Activated T-cell treated with anti-CD3 and anti-CD28 coated beads, Interleukin-2, amount 50 U/mL, for 4 hours (primary cell): Measurements from ENCODE around the gene PFDN4. TPM values are rescaled to one million over a fixed set of nuclear protein-coding genes. Genes with fewer than 3 reads are reported as not detected.

ENCODE experiments used
- ATAC-seq, 2 donors: fragments of 200-7000 bp; cut with Tn5 transposase; one replicate each; pipeline ENCODE4 v1.10.0; 2021
- DNase-seq: peaks from one replicate; pipeline ENCODE4 v3.0.0-alpha.2; 2020
- H3K27me3 Mint-ChIP-seq: one replicate; pipeline ENCODE4 v1.8.0; 2021; ENCODE audit warnings: low read depth, mixed read lengths
- H3K36me3 Mint-ChIP-seq: one replicate; pipeline ENCODE4 v1.8.0; 2022; ENCODE audit warnings: mixed read lengths; ENCODE audit not compliant: insufficient read depth
- H3K4me1 Mint-ChIP-seq: one replicate; pipeline ENCODE4 v1.8.0; 2021; ENCODE audit warnings: low read depth, mixed read lengths
- H3K4me3 Mint-ChIP-seq: one replicate; pipeline ENCODE4 v1.8.0; 2021; ENCODE audit warnings: mild to moderate bottlenecking, moderate library complexity, mixed read lengths
- H3K9me3 Mint-ChIP-seq: one replicate; pipeline ENCODE4 v1.8.0; 2021; ENCODE audit warnings: mixed read lengths
- total RNA-seq, 3 donors: library from RNA; stranded (reverse); gene quantifications; one replicate each; pipeline ENCODE4 v1.2.1, GENCODE V29; 2021

The PFDN4 gene, protein sequence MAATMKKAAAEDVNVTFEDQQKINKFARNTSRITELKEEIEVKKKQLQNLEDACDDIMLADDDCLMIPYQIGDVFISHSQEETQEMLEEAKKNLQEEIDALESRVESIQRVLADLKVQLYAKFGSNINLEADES
- 10 to 100 TPM; 69.5 to 79.9 (median 78.9) TPM for total RNA-seq

DNA sequence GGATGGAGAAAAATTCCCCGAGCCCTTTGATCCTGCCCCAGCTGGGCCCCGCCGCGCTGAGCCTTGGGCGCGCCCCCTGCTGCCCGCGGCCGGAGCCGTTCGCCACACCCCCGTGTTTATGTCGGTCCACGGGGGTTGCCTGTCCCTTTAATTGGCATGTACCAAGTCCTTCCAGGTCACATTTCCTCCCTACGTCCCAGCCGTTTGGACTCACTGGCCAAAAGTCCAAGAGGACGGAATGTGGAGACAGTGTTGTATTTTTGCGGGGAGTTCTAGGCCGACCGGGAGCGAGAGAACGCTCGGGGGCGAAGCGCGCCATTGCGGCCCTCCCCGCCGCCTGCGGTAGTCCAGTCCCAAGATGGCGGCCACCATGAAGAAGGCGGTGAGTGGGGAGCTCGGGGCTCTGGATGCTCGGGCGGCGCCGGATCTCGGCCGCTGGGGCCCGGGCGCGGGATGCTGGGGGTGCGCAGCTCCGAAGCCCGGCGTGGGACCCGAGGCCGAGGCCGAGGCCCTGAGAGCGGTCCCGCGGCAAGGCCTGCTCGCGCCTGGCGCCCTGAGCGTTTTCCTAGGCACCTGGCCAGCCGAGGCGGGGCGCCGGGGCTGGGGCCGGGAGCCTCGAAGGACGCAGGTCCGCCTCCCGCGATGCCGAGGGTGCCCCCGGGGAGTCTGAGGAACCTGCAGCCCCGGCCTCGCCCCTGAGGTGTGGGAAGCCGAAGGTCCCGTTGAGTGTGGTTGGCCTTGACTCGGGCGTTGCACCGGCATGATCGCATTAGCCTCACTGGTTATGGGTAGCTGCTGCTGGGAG, at the start of gene PFDN4:
PFDN4 (plus strand) TSS at position 345 of the 805 bp plus-strand sequence; CDS start at position 359, 14 bp downstream.
- Mint-ChIP-seq H3K36me3 (no peaks in the 10 kb centered on the region), H3K4me1 (peaks cover 33% of the 10 kb centered on the region), H3K4me3 (peak within 1 kb of the TSS; percentile 96), H3K27me3 (no peaks in the 10 kb centered on the region), H3K9me3 (no peaks in the 10 kb centered on the region)
- DNase-seq (peak; percentile 67), ATAC-seq (peak; percentile 88 to 92)

DNA sequence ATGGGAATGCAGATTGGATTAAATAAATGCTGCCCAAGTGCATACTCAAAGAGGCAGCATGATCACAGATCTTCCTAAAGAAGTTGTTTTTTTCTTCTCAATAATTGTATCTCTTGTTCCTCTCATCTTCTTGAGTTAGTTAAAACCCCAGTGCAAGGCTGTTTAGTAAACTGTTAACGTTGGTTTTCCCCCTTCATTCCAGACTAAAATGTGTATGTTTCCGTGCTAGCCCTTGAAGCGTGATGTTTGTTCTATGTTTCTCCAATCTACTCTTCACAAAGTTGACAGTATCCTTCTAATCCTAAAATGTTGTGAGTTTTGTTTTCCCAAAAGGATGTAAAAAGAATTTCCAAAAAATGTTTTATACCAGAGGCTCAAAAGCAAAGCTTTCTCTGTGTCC, 49.7 kb upstream of the PFDN4 start:
- no peaks in the 10 kb centered on the region for H3K9me3 Mint-ChIP-seq
- ATAC-seq = no peak
- no peak for DNase-seq
- H3K4me3 Mint-ChIP-seq = no peak overlapping the region
- peaks cover 11% of the 10 kb centered on the region for H3K27me3 Mint-ChIP-seq
- no peaks in the 10 kb centered on the region for H3K4me1 Mint-ChIP-seq
- H3K36me3 Mint-ChIP-seq = no peaks in the 10 kb centered on the region

DNA sequence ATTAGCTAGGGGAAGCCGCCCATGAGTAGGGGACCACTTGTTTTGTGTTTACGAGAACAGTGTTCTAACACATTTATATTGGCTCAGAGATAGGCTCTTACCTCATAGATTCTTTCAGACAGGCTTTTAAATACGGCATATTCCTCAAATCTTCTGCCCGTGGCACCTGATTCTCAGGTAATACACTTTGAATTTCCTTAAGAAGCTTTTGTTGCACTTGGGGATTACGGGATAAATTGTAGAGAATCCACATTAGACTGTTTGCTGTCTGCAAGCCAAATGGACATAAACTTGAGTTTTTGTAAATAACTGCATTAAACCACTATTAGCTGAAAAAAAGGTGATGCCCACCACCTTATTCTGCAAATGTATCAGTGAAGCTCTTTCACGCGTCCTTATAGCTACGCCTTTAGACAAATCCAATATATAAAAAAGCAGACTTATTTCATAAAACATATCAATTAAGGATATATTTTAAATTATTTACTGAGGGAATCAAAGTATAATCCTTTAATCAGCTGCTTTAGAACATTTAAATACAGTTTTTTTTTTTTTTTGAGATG, 49.0 kb upstream of the PFDN4 start:
- no peaks in the 10 kb centered on the region for H3K4me1 Mint-ChIP-seq
- H3K27me3 Mint-ChIP-seq = peaks cover 13% of the 10 kb centered on the region
- H3K9me3 Mint-ChIP-seq = no peaks in the 10 kb centered on the region
- no peaks in the 10 kb centered on the region for H3K36me3 Mint-ChIP-seq
- ATAC-seq (no peak), DNase-seq (no peak)
- H3K4me3 Mint-ChIP-seq = no peak overlapping the region

DNA sequence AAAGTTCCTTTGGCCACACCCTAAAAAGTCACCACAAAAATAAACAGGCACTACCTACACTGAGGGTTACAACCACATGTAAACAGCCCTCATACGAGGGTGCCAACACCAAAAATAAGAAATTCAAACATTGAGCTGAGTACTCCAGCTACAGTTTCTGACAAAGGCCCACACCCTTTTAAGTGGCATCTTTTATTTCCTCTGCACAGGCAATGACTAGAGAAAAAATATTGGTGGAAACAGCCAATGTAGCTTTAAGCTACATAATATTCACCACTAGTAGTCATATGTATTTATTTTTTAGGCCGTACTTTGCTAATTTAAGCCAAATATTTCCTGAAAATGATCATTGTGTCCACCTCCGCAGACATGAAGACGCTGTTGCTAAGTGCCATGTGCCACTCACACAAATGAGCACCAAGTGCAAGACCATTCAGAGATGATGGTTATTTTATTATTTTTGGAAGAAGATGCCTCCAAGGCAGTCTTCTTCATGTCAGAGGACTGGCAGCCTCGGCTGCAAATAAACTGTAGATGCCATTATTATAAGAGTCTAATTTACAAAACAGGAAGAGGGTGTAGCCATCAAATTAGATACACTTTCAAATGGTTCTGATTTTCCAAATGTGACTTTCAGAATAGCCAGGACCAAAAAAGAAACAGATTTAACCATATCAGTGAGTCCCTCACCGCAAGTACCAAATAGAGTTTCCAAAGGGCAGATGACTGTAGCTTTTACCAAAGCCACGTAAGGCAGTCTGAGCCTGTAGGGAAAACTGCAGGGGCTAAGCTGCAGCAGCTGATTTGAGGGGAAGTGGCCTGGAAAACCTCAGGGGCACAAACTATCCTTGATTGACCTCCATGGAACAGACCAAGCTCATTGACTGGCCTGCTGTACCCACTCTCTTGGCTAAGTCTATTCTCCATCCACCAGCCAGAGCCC, 47.6 kb upstream of the PFDN4 start:
- ATAC-seq = no peak
- no peak overlapping the region for H3K4me3 Mint-ChIP-seq

DNA sequence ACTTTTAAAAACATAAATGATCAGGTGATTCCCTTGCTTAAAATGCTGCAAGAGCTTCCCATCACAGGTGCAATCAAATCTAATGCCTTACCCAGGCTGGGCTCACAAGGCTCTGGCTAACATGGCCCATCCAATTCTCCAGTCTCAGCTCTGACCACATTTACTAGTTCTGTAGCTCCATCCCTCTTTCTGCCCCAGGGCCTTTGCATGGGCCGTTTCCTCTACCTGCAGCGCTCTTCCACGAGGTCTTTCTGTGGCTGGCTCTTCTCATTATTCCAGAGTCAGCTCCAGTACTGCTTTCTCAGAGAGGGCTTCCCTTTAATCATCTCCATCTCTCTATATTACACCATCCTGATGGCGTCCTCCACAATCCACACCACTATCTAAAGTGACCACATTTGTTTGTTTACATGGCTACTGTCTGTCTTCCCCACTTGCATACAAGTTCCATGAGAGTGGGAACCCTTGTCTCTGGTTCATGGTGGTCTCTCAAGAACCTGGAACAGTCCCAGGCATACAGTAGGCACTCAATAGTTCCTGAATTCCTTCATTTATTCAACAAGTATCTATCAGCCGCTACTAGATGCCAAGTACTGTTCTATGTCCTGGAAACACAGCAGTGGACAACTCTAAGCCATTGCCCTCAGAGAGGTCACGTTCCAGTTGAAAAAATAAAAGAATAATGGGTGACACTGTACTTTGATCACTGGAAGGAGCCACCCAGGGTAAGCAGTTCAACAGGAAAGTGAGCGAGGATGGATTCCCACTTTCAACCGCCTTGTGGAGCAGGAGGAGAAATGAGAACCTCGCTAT, 46.7 kb upstream of the PFDN4 start:
- H3K4me1 Mint-ChIP-seq = no peaks in the 10 kb centered on the region
- ATAC-seq = no peak
- H3K36me3 Mint-ChIP-seq = no peaks in the 10 kb centered on the region
- DNase-seq = no peak
- H3K27me3 Mint-ChIP-seq = peaks cover 15% of the 10 kb centered on the region
- H3K9me3 Mint-ChIP-seq = no peaks in the 10 kb centered on the region
- no peak overlapping the region for H3K4me3 Mint-ChIP-seq

More for the DNA sequence above, 47.6 kb upstream of the PFDN4 start:
- no peak for DNase-seq
- H3K27me3 Mint-ChIP-seq = peaks cover 14% of the 10 kb centered on the region
- no peaks in the 10 kb centered on the region for H3K4me1 Mint-ChIP-seq
- H3K36me3 Mint-ChIP-seq = no peaks in the 10 kb centered on the region
- H3K9me3 Mint-ChIP-seq = no peaks in the 10 kb centered on the region

DNA sequence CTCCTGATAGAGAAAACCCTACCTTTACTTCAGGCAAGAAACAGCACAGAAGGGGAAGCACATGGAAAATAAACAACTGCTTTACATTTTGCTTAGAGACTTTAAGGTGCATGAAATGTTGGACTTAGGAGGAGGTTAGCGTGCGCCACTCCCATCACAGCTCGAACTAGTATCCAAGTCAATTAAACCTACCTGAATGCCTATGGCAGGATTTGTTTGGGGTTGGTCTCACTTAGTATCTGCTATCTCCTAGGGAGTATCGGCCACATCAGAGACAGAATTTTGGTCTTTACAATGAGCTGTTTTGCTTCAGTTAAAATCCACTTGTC, 46.1 kb upstream of the PFDN4 start:
- H3K36me3 Mint-ChIP-seq = no peaks in the 10 kb centered on the region
- peaks cover 18% of the 10 kb centered on the region for H3K27me3 Mint-ChIP-seq
- DNase-seq (no peak), ATAC-seq (no peak)
- H3K4me3 Mint-ChIP-seq = no peak overlapping the region
- no peaks in the 10 kb centered on the region for H3K4me1 Mint-ChIP-seq
- H3K9me3 Mint-ChIP-seq = no peaks in the 10 kb centered on the region

DNA sequence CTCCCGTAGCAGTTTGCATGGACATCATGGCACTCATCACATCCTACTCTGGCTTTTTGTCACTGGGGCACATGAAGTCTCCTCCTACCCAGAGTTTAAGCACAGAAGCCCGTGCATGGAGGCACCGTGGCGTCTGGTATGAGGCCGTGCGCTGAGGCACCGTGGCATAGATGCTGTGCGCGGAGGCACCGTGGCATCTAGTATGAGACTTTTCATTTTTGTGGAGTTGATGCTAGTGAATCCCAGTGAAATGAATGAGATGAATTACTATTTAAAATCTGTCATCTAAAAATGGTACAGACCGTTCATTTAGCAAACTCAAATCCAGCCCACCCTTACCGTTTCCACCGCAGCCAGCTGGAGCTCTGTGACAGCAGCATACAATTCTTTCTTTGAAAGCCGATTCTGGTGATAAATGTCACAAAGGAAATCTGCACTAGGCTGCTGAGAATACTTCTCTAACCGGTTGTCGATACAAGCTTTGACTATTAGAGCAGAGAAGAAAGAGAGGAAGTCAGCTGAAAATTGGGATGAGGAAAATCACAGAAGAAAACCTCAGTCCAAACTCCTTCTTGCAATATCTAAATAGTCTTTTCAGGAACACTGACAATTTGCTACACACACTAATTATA, 45.4 kb upstream of the PFDN4 start:
- ATAC-seq (no peak), DNase-seq (no peak)
- H3K27me3 Mint-ChIP-seq = peaks cover 17% of the 10 kb centered on the region
- H3K4me1 Mint-ChIP-seq = no peaks in the 10 kb centered on the region
- H3K9me3 Mint-ChIP-seq = no peaks in the 10 kb centered on the region
- no peak overlapping the region for H3K4me3 Mint-ChIP-seq
- H3K36me3 Mint-ChIP-seq = no peaks in the 10 kb centered on the region

DNA sequence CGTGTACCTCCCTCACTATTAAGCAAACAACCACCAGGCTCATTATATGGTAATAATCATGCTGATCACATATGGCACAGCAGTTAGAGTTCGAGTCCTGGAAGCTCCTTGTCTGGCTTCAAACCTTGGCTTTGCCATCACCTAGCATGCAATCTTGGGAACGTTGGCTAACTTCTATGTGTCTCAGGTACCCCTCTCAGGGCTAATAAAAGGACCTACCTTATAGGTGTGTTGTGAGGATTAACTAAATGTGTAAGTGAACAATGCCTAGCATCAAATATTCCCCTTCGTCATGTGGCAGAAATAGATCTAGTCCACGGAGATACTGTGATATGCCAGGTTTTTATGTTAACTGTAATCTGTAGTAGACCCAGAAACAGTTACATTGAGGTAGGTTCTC, 44.5 kb upstream of the PFDN4 start:
- no peaks in the 10 kb centered on the region for H3K36me3 Mint-ChIP-seq
- H3K4me1 Mint-ChIP-seq = no peaks in the 10 kb centered on the region
- H3K4me3 Mint-ChIP-seq = no peak overlapping the region
- ATAC-seq (no peak), DNase-seq (no peak)
- H3K9me3 Mint-ChIP-seq = no peaks in the 10 kb centered on the region
- H3K27me3 Mint-ChIP-seq = peaks cover 24% of the 10 kb centered on the region

DNA sequence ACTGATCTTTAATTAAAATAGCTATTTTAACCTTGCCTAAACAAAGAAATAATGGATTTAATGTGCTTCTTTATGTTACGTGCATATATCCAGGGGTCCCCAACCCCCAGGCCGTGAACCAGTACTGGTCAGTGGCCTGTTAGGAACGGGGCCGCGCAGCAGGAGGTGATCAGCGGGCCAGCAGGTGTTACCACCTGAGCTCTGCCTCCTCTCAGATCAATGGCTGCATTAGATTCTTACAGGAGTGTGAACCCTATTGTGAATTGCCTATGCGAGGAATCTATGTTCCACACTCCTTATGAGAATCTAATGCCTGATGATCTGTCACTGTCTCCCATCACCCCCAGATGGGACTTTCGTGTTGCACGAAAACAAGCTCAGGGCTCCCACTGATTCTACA, 42.9 kb upstream of the PFDN4 start:
- H3K4me3 Mint-ChIP-seq = no peak overlapping the region
- no peaks in the 10 kb centered on the region for H3K36me3 Mint-ChIP-seq
- ATAC-seq (no peak), DNase-seq (no peak)
- H3K9me3 Mint-ChIP-seq = no peaks in the 10 kb centered on the region
- H3K4me1 Mint-ChIP-seq = no peaks in the 10 kb centered on the region
- H3K27me3 Mint-ChIP-seq = peaks cover 34% of the 10 kb centered on the region

DNA sequence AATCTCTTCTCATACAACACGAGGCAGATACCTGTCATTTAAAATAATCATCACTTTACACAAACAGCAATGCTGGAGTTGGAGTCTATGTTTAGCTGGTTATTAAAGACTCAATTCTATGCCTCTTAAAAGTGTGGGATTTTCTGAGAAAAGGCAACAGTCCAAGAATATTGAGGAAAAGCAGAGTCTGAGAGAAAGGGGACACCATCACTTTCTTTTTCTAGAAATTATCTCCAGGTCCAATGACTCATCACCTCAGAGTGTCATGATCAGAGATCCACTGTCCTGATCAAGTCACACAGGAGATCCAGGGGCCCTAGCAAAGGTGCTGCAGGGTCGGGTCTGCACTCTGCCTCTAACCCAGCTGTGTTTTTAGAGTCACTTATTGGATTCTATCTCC, 42.1 kb upstream of the PFDN4 start:
- no peaks in the 10 kb centered on the region for H3K36me3 Mint-ChIP-seq
- no peak overlapping the region for H3K4me3 Mint-ChIP-seq
- H3K4me1 Mint-ChIP-seq = no peaks in the 10 kb centered on the region
- H3K27me3 Mint-ChIP-seq = peaks cover 39% of the 10 kb centered on the region
- no peak for ATAC-seq
- H3K9me3 Mint-ChIP-seq = no peaks in the 10 kb centered on the region
- no peak for DNase-seq

DNA sequence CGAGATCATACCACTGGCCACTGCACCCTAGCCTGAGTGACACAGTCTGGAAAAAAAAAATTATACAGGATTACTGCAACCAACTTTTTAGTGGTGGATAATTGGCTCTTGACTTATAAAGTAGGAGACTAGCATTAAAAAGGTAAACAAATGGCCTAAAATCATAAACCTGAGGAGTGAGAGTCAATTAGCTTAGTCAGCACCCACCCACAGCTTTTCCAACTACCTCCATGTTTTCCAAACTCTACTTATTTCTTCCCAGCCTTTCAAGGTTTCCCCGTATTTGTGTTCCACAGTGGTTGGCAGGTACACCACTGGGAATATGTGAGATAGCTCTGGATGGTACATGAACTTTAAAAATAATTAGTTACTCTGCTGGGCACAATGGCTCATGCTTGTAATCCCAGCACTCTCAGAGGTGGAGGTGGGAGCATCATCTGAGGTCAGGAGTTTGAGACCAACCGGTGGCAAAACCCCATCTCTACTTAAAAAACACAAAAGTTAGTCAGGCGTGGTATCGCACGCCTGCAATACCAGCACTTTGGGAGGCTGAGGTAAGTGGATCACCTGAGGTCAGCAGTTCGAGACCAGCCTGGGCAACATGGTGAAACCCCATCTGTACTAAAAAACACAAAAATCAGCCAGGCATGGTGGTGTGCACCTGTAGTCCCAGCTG, 40.8 kb upstream of the PFDN4 start:
- no peaks in the 10 kb centered on the region for H3K4me1 Mint-ChIP-seq
- ATAC-seq (no peak), DNase-seq (no peak)
- H3K27me3 Mint-ChIP-seq = peaks cover 52% of the 10 kb centered on the region
- H3K4me3 Mint-ChIP-seq = no peak overlapping the region
- no peaks in the 10 kb centered on the region for H3K9me3 Mint-ChIP-seq
- H3K36me3 Mint-ChIP-seq = no peaks in the 10 kb centered on the region

DNA sequence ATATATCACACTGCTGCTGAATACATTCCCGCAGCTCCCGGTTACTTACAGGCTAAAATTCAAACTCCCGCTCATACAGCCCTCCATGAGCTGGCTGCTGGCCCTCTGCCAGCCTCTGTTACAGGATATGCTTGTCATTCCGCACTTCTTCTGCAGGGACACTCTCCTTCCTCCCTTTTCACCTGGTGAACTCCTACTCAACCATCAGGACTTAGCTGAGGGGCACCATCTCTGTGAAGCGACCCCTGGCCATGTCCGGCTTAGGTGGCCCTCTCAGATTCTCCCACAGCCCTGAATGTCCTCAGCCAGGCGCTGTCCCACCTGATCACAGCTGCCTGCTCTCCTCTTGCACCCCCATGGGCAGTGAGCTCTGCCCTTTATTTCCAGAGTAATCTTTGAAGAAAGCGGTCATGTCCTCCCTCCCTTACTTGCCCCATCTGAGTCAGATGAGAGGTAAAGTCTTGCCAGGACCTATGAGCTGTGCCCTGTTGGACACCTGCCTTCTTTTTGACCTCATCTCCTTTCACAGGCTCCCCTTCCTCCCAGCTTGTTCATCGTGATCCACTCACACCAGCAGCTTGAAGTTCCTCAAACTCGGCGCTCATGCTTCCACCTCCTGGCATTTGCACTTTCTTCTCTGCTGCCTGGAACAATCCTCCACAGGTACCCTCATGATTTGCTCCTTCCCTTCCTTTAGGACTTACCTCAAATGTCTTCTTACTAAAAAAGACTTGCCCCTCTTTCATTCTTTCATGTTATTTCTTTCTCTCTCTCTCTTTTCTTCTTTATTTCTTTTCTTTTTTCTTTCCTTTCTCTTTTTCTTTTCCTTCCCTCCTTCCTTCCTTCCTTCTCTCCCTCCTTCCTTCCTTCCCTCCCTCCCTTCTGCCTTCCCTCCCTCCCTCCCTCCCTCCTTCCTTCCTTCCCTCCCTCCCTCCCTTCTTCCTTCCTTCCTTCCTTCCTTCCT, 39.7 kb upstream of the PFDN4 start:
- Mint-ChIP-seq H3K9me3 (no peaks in the 10 kb centered on the region), H3K27me3 (peaks cover 60% of the 10 kb centered on the region), H3K4me3 (no peak overlapping the region), H3K36me3 (no peaks in the 10 kb centered on the region), H3K4me1 (peaks cover 8% of the 10 kb centered on the region)
- ATAC-seq (no peak), DNase-seq (no peak)
